ENCODE results near the gene IGF2. TPM values are rescaled to one million over a fixed set of nuclear protein-coding genes. Genes with fewer than 3 reads are reported as not detected.

The IGF2 gene
- total RNA-seq, 1 donor from 2014 or later, result 75.0 TPM

DNA sequence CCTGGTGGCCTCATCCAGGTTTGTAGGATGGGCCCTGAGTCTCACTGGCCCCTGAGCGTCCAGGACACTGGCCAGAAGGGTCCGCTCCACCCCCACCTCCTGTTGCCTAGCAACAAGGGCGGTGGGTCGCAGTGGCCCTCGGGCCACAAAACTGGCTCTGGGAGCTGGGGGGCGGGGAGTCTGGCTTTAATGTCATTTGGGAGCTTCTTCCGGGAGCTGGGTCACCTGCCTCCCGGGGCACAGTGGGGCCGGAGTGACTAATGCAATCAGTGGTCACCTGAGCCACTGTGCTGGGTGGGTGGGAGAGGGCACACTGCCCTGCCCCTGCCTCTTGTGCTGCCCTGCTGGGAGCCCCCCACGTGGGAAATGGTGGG lies 29.8 kb upstream of the IGF2 start:
- no peak overlapping the region for H3K27ac ChIP-seq (replicated peaks)
- H3K27me3 ChIP-seq (ENCODE audit: low read depth), result peaks cover 74% of the 10 kb centered on the region
- H3K4me3 ChIP-seq, result no peak overlapping the region
- H3K9me3 ChIP-seq (replicated peaks), result no peaks in the 10 kb centered on the region
- TF ChIP-seq, protein P1, sequence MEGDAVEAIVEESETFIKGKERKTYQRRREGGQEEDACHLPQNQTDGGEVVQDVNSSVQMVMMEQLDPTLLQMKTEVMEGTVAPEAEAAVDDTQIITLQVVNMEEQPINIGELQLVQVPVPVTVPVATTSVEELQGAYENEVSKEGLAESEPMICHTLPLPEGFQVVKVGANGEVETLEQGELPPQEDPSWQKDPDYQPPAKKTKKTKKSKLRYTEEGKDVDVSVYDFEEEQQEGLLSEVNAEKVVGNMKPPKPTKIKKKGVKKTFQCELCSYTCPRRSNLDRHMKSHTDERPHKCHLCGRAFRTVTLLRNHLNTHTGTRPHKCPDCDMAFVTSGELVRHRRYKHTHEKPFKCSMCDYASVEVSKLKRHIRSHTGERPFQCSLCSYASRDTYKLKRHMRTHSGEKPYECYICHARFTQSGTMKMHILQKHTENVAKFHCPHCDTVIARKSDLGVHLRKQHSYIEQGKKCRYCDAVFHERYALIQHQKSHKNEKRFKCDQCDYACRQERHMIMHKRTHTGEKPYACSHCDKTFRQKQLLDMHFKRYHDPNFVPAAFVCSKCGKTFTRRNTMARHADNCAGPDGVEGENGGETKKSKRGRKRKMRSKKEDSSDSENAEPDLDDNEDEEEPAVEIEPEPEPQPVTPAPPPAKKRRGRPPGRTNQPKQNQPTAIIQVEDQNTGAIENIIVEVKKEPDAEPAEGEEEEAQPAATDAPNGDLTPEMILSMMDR (IDR thresholded peaks at IDR 0.05; ENCODE audit: borderline replicate concordance), result no peak
- intact Hi-C loops (cut with micrococcal nuclease), result no loop called here
- no peaks in the 10 kb centered on the region for H3K36me3 ChIP-seq
- H3K4me1 ChIP-seq, result peaks cover 13% of the 10 kb centered on the region
- no peak for DNase-seq

DNA sequence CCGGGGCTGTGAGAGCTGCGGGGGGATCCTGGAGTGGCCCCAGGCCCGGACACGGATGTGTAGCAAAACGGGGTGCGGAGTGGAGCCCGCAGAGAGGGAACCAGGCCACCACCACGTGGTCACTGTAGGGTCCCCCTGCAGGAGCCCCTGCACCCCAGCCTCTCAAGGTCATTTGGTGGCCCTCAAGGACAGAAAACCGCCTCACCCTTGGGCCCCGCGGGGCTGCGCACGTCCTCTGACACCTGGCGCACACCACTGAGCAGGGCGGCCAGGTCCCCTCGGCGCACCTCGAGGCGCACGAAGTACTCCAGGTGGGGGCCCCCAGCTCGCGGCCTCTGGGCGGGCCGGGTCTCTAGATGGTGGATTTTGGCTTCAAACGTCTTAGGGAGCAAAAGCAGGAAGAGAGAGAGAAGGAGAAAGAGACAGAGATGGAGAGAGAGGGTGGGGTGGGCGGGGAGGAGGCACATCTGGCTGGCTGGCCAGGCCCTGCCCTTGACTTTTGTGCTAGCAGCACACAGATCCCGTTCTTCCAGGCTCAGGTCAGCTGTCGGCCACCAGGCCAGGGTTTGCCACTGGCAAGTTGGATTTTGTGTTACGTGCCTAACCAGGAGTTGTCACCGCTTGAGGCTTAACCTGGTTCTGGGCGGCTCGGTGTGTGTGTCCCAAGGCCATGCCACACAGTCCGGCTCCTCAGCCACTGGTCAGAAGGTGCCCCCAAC lies 29.3 kb upstream of the IGF2 start:
- peaks cover 79% of the 10 kb centered on the region for H3K27me3 ChIP-seq (ENCODE audit: low read depth)
- H3K36me3 ChIP-seq, result no peaks in the 10 kb centered on the region
- H3K9me3 ChIP-seq (replicated peaks), result no peaks in the 10 kb centered on the region
- TF ChIP-seq, protein P1 (IDR thresholded peaks at IDR 0.05; ENCODE audit: borderline replicate concordance), result no peak
- intact Hi-C loops (cut with micrococcal nuclease), result no loop called here
- H3K4me1 ChIP-seq, result peaks cover 13% of the 10 kb centered on the region
- no peak overlapping the region for H3K4me3 ChIP-seq
- DNase-seq, result no peak
- H3K27ac ChIP-seq (replicated peaks), result no peak overlapping the region

DNA sequence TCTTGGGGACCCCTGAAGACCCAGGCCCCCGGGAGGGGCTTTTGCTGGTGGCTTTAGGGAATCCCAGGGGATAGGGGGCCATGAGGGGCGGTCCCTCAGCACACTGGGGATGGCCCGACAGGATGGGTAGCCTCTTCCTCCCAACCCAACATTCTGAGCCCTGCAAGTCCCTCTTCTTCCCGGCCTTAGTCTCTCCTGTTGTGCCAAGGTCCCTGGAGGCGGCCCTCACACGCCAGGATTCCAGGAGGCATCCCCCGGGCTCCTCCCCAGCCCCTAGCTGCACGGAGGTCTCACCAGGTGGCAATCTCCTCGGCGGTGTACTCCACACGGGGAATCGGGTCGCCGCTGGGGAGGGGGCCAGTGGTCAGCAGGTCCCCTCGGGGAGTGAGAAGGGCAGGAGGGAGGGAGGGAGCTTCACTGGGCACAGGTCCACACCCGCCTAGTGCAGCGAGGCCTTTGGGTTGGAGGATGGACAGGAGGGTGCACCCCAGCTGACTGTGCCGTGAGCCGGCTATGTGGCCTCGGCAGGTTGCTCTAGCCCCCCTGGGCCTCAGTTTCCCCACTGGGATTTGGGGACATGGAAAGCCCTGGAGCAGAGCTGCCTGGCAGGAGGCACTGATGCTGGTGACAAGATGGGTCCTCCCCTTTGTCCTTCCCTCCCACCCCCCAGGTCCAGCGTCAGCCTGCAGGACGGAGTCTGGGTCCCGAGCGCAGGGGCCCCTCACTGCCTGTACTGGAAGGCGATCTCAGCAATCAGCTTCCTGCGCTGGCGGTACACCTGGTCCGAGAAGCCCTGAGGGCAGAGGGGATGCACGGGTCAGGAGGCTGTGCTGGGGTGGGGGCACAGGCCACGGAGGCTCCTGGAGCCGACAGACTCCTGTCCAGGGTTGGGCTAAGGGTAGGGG lies 28.2 kb upstream of the IGF2 start:
- no peak for DNase-seq
- H3K27me3 ChIP-seq (ENCODE audit: low read depth), result peaks cover 90% of the 10 kb centered on the region
- TF ChIP-seq, protein P1 (IDR thresholded peaks at IDR 0.05; ENCODE audit: borderline replicate concordance), result no peak
- H3K27ac ChIP-seq (replicated peaks), result no peak overlapping the region
- intact Hi-C loops (cut with micrococcal nuclease), result no loop called here
- H3K4me1 ChIP-seq, result peaks cover 13% of the 10 kb centered on the region
- H3K9me3 ChIP-seq (replicated peaks), result no peaks in the 10 kb centered on the region
- H3K4me3 ChIP-seq, result no peak overlapping the region
- no peaks in the 10 kb centered on the region for H3K36me3 ChIP-seq

- peak overlapping the region; percentile 55 for H3K4me3 ChIP-seq
- TF ChIP-seq, protein P1 (IDR thresholded peaks at IDR 0.05; ENCODE audit: borderline replicate concordance), result peak; percentile 71
These were observed 27.1 kb upstream of the IGF2 start for GRCh38 chr11:2166091-2166851.

GRCh38 chr11:2165571-2165970 lies 26.4 kb upstream of the IGF2 start:
- Histone ChIP-seq H3K4me3 (no peak overlapping the region), H3K4me1 (peaks cover 13% of the 10 kb centered on the region), H3K9me3 (replicated peaks) (no peaks in the 10 kb centered on the region), H3K27me3 (ENCODE audit: low read depth) (peaks cover 93% of the 10 kb centered on the region), H3K27ac (replicated peaks) (no peak overlapping the region), H3K36me3 (no peaks in the 10 kb centered on the region)
- no peak for DNase-seq
- TF ChIP-seq, protein P1 (IDR thresholded peaks at IDR 0.05; ENCODE audit: borderline replicate concordance), result no peak
- intact Hi-C loops (cut with micrococcal nuclease), result no loop called here

More at GRCh38 chr11:2166091-2166851, 27.1 kb upstream of the IGF2 start:
- Histone ChIP-seq H3K27me3 (ENCODE audit: low read depth) (peaks cover 93% of the 10 kb centered on the region), H3K4me1 (peaks cover 13% of the 10 kb centered on the region), H3K27ac (replicated peaks) (no peak overlapping the region), H3K36me3 (no peaks in the 10 kb centered on the region), H3K9me3 (replicated peaks) (no peaks in the 10 kb centered on the region)
- no peak for DNase-seq
- intact Hi-C loops (cut with micrococcal nuclease), result no loop called here

All from left ventricle myocardium inferior (tissue), 1 donor.